ENCODE measurements around the gene ACSBG1.

Gene ACSBG1

GRCh38 chr15:78216276-78217104 is 17.9 kb downstream of the ACSBG1 start:
- DNase-seq: no peak

- DNase-seq: no peak
Measured at GRCh38 chr15:78213956-78214355, 20.4 kb downstream of the ACSBG1 start.

DNA sequence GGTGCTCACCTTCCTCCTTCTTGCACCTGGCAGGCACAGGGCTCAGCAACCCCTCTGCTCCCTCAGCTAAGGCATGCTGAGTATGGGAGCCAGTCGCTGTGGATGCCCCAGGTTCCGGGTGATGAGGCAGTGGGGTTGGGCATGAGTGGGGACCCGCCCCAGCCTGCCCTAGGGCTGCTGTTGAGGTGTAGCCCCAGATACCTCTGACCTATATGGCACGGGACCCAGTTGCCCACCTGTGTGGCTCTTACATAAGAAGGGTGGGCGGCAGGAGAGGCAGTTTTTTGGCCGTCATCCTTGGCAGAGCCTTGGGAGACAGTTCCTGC is 21.0 kb downstream of the ACSBG1 start:
- DNase-seq: no peak

- no peak for DNase-seq
Measured at GRCh38 chr15:78212546-78213424, 21.6 kb downstream of the ACSBG1 start.

DNA sequence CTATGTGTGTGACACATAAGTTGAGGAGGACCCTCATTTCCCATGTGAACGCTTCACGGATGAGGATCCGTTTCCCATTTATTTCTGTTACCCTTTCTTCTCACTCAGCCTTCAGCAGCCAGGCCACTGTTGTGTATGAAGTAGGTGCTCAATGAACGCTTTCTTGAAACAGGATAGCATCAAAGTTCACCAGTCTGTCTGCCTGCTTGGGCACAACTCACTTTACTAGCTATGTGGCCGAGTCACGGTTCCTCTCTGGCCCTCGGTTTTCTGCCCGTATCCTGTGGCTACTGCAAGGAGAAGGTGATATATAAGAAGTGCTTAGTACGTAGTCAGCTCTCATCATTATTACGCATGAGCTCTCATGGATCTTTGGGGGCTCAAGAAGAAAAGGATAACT is 22.4 kb downstream of the ACSBG1 start:
- DNase-seq: no peak

- DNase-seq: no peak
Measured at GRCh38 chr15:78211189-78211921, 23.0 kb downstream of the ACSBG1 start.

GRCh38 chr15:78210349-78210717 is 24.0 kb downstream of the ACSBG1 start:
- DNase-seq: no peak

DNA sequence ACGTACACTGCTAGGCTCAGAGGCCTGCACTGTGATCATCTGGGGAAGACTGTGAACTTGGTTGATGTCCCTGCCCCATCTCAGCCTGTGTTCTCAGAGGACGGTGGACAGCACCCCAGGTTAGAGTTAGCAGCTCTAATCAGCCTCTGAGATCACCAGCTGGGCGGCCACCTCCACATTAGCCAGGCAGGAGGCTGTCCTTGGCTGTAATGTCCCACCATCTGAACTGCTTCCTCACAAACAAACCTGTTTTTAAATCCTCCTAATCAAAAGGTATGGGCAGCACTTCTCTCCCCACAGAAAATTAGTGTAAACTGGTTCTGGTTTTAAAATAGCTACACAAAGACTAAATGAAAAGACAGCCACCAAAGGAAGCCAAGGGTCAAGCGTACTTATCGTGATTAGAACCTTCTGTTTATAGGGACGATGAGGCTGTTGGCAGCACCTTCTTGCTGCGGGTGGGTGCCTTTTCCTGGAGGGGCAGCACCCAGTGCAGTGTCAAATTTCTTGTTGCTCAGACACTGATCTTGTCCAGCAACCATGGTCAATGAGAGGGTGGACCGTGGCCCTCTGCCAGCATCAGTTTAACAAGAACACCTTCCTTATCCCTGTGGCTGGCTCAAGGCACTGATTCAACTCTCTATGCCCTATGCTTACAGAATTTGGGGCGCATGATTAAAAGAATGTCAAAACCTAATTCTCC is 24.6 kb downstream of the ACSBG1 start:
- DNase-seq: no peak

DNA sequence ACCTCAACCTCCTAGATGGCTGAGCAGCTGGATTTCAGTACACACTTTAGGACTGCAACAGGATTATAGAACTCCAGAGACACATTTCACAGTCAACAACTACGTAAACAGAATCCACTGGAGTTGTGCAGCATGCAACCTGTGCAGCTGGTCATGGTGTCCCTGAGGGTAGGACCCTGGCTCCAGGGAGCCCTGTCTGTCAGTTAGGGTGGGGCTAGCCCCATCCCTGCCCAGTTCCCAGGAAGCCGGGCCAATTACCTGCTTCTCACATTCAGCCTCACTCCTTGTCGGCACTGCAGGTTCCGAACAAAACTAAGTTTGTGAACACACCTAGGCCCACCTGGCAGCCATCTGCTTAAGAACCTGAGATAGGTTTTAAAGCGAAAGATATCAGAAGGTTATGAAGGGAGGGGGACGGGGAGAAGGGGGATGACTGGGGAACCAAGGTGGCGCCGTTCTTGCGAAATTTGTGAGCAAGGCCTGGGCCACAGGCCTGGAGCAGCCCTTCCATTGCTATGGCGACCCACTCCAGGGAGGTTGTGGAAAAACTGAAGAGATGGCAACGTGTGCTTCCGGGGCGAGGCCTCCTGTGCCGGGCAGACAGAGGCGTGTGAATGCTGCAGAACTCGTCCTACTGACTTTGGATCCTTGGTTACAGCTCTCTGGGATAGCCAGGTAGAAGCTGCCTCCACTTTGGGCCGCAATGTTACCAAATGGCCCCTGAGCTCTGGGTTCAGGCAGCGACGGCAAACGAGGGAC is 25.3 kb downstream of the ACSBG1 start:
- no peak for DNase-seq

GRCh38 chr15:78208341-78208844 is 26.0 kb downstream of the ACSBG1 start:
- no peak for DNase-seq

- no peak for DNase-seq
Measured at GRCh38 chr15:78207641-78208340, 26.6 kb downstream of the ACSBG1 start.

- no peak for DNase-seq
Measured at GRCh38 chr15:78207110-78207458, 27.3 kb downstream of the ACSBG1 start.

DNA sequence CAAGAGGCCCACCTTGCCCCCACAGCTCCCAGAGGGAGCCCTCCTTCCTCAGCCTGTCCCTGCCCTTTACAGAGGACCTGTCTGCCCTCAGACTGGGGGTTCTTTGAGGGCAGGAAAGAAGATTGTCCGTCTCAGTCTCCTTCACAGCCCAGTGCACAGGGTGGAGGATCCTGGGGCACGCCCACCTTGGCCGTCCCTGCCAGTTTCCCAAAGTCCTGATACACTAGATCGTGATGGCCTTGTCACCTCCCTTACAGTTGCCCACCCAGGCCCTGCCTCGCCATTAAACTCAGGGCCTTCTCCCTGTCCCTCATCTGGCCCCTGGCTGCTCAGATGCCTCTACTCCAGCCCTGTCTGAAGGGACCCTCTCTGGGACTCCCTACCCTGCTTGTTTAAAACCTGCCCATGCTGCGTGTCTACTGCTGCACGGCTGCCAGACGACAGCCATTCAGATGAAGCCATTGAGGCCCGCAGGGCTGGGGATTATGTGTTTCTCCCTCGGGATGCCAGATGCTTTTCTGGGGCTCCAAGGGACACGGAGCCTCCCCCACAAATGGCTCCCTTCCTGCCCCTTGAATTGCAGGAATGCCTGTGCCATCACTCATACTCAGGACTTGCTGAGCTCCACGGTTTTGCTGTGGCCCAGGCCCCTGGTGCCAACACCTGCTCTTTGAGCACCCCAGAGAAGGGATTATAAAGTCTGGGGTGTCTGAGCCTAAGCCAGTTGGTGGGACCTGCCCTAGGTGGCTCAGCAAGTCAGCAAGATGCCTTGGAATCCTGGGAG is 27.8 kb downstream of the ACSBG1 start:
- DNase-seq: no peak

GRCh38 chr15:78205856-78206255 is 28.5 kb downstream of the ACSBG1 start:
- DNase-seq: no peak

- no peak for DNase-seq
Measured at GRCh38 chr15:78205337-78205736, 29.0 kb downstream of the ACSBG1 start.

DNA sequence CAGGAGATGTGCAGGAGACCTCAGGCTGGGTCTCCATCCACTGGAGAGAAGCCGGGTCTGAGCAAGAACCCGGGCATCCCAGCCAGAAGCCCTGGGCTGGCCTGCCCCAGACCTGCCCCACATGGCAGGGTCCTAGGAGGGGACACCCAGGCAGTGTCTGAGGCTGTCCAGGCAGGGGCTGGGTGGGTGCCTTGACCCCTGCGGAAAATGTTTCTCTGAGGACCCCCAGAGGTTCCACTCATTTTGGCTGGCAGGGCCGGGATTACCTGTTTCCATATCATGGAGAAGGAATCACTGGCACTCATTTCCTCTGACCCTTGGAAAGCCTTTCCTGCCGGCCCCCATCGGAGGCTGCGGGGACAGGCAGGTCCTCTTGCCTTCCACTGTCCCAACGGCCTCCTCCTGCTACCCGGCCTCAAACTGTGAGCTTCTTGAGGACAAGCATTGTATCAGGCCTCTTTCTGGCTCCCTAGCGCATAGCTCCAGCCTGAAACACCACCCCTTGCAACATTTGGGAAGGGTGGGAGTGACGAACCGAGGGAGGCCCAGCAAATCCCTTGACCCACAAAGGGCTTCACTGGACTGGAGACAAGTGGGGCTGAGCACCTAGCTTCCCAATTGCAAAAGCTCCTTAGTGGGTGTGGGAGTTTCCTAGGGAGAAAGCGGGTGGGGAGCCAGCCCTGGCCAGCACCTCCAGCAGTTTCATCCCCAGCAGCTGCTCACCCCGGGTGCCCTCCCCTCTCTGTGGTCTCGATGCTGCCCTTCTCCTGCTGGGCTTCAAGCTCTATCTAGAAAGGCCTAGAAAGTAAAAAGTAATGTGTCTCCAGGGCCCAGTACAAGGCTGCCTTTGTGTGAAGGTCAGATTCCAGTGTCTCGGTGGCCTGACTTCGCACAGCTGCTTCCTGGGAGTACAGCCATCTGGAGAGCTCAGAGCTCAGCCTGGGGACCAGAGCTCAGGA is 29.7 kb downstream of the ACSBG1 start:
- DNase-seq: no peak

DNA sequence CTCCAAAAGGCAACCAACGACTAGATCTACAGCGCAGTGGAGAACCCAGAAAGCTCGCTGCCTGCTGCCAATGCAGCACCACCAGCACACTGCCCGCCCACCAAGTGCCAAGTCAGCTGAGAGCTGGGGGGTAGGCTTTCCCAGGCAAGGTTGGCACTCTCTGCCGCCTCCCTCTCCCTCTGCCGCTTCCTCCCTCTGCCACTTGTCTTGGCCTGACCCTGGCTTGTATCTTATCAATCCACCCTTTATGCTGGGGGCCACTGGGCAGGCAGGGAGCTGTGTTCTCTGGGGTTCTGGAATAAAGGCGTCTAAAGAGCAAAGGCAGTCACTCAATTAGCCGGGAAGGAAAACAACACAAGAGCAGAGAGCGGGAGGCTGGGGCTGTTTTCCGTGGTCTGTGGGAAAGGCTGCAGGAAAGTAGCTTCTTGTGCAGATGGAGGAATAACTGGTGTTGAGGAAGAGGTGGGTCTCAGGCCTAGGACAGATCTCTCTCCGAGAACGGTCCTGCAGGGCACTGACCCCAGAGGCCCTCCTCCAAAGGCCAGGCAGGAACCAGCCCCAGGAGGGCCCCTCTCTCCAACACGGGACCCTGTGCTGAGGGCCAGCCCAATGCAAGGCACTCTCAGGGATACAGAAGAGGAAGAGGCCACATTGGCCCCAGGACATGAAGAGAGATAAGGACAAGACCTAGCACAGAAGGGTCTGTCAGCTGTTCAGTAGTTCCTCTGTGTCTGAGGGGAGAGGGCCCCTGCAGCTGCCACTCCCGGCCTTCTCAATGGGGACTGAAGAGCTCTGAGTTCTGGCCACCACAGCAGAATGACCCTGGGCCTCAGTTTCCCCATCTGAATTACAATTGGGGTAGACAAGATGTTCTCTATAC is 30.8 kb downstream of the ACSBG1 start:
- no peak for DNase-seq

Data from stimulated activated naive CD4-positive, alpha-beta T cell (primary cell).